ENCODE measurements around the gene CASKIN2. TPM values are rescaled to one million over a fixed set of nuclear protein-coding genes. Genes with fewer than 3 reads are reported as not detected.

Gene CASKIN2
- total RNA-seq, 1 donor from 2014 or later = 42.3 TPM

- H3K27me3 Mint-ChIP-seq (ENCODE audit: low read depth) = no peaks in the 10 kb centered on the region
- H3K4me1 Mint-ChIP-seq = peaks cover 10% of the 10 kb centered on the region
- no peak overlapping the region for H3K4me3 Mint-ChIP-seq
- no peak overlapping the region for H3K27ac Mint-ChIP-seq (ENCODE audit: unreplicated experiment)
- TF ChIP-seq CTCF (conservative IDR thresholded peaks at IDR 0.05) = no peak
- H3K36me3 Mint-ChIP-seq (ENCODE audit: low read depth) = no peaks in the 10 kb centered on the region
- no peaks in the 10 kb centered on the region for H3K9me3 Mint-ChIP-seq
- DNase-seq (ENCODE audit: low read depth, low spot score) = no peak
These were observed 65.1 kb downstream of the CASKIN2 start for GRCh38 chr17:75450270-75450669.

Small RNA genes within 50 kb of the gene (microRNA-seq; reads per million reads assigned to microRNA genes)
- gene MIR6785 = 5.3 reads per million

Other genes starting within 250 kb of the CASKIN2 start
- 13.8 and 15.9 TPM in 2 replicates for gene MIF4GD, start 244.3 kb downstream of the CASKIN2 start, total RNA-seq
- gene SLC25A19, start 226.1 kb downstream of the CASKIN2 start, total RNA-seq = 15.7 and 18.6 TPM in 2 replicates
- gene GRB2, start 109.9 kb downstream of the CASKIN2 start, total RNA-seq = 69.3 and 79.4 TPM in 2 replicates
- 117 and 131 TPM in 2 replicates for gene TMEM94, start 58.9 kb downstream of the CASKIN2 start, total RNA-seq
- 48.1 and 49.0 TPM in 2 replicates for gene TSEN54, start 991 bp upstream of the CASKIN2 start, total RNA-seq
- gene LLGL2, start 10.2 kb upstream of the CASKIN2 start, total RNA-seq = 3.4 and 4.3 TPM in 2 replicates
- 23.3 and 23.7 TPM in 2 replicates for gene MYO15B, start 72.3 kb upstream of the CASKIN2 start, total RNA-seq
- 0.32 TPM in 1 of 2 replicates, not detected in the other for gene SMIM5, start 117.9 kb upstream of the CASKIN2 start, total RNA-seq
- 47.3 and 47.5 TPM in 2 replicates for gene RECQL5, start 151.6 kb upstream of the CASKIN2 start, total RNA-seq
- gene SAP30BP, start 151.8 kb upstream of the CASKIN2 start, total RNA-seq = 113 and 123 TPM in 2 replicates
- 0.64 and 1.4 TPM in 2 replicates for gene ITGB4, start 205.9 kb upstream of the CASKIN2 start, total RNA-seq
- 11.9 and 13.1 TPM in 2 replicates for gene GALK1, start 249.7 kb upstream of the CASKIN2 start, total RNA-seq

Data from neural crest cell (in vitro differentiated cells).